Heart left ventricle (tissue), 16 donors: ENCODE measurements around the gene CYB561. TPM values are rescaled to one million over a fixed set of nuclear protein-coding genes. Genes with fewer than 3 reads are reported as not detected.

Experiments used
- ATAC-seq, 4 donors: fragments of 200-7000 bp; cut with Tn5 transposase; one replicate each; pipeline ENCODE4 v1.9.1; 2020 to 2022; ENCODE audit warnings: moderate library complexity in 4 of 4, mild to moderate bottlenecking in 3 of 4, moderate number of reproducible peaks in 1 of 4
- DNase-seq, 5 donors: peaks; one replicate each; pipeline ENCODE4 v3.0.0-alpha.2; 2020
- H3K27ac ChIP-seq, 12 donors: fragments of 200-600 bp; sonication (generic) in 4 of 12; one replicate each; pipeline versions ENCODE4 v1.5.0 to v1.8.0; 2016 to 2022; ENCODE audit warnings: mild to moderate bottlenecking in 2 of 12
- H3K27me3 ChIP-seq, 9 donors: fragments of 200-600 bp; sonication (generic) in 2 of 9; one replicate each; pipeline versions ENCODE4 v1.5.1 to v1.8.0; 2016 to 2022; ENCODE audit warnings: mild to moderate bottlenecking in 3 of 9
- H3K36me3 ChIP-seq, 9 donors: fragments of 200-600 bp; sonication (generic) in 2 of 9; one replicate each; pipeline versions ENCODE4 v1.5.0 to v1.8.0; 2018 to 2022; ENCODE audit warnings: mild to moderate bottlenecking in 2 of 9
- H3K4me1 ChIP-seq, 12 donors: fragments of 200-600 bp; sonication (generic) in 4 of 12; one replicate each; pipeline versions ENCODE4 v1.5.0 to v1.8.0; 2016 to 2022; ENCODE audit warnings: mild to moderate bottlenecking in 3 of 12
- H3K4me3 ChIP-seq, 12 donors: fragments of 200-600 bp; sonication (generic) in 4 of 12; one replicate each; pipeline versions ENCODE4 v1.5.0 to v1.8.0; 2017 to 2022; ENCODE audit warnings: mild to moderate bottlenecking in 9 of 12, moderate library complexity in 4 of 12
- H3K9me3 ChIP-seq, 12 donors: fragments of 200-600 bp; sonication (generic) in 4 of 12; one replicate each; pipeline versions ENCODE4 v1.5.0 to v1.8.0; 2016 to 2022; ENCODE audit warnings: mild to moderate bottlenecking in 1 of 12
- POLR2A ChIP-seq, 2 donors: fragments of 450-650 bp; IDR thresholded peaks; one replicate each; pipeline ENCODE4 v1.6.1; 2017; ENCODE audit warnings: antibody characterized with exemption in 2 of 2, mild to moderate bottlenecking in 2 of 2, moderate library complexity in 2 of 2
- WGBS, 4 donors: extraction: QIAGEN DNeasy Blood & Tissue Kit in 2 of 4; methylation state at CpG; one replicate each; pipeline versions ENCODE4 v1.1.5 to v1.1.7; 2013 to 2018; 5-methylcytosine and 5-hydroxymethylcytosine counted together
- intact Hi-C, 10 donors: fragments of 100-400 bp; cut with DNase I; formaldehyde crosslinking; loops; one replicate each; pipeline versions ENCODE4 v1.11.1 to v1.14.2; 2022
- polyA plus RNA-seq, 2 donors: library from polyadenylated mRNA; stranded (reverse); fragments of 200-250 nt; gene quantifications; one replicate each; pipeline ENCODE4 v1.2.3, GENCODE V29; 2013
- total RNA-seq, 9 donors: library from RNA; depleted of rRNA in 2 of 9; stranded (reverse); fragments of >200 nt in 2 of 9; fragmentation: NEBNext Ultra II Directional in 3 of 9; extraction: Animal tissue kit (Norgen Biotek cat#: 25700) in 3 of 9; gene quantifications; one replicate each; pipeline versions ENCODE4 v1.1.0 to v1.2.4, GENCODE V29; 2016 to 2023
- TF ChIP-seq, protein P1 (sequence below), 12 donors: fragments of 200-600 bp; sonication (generic) in 4 of 12; IDR thresholded peaks; one replicate each; pipeline versions ENCODE4 v1.5.0 to v1.8.0; 2018 to 2022; ENCODE audit warnings: antibody characterized with exemption in 12 of 12, mild to moderate bottlenecking in 5 of 12
- donor health status: ischemic (EF 13 %, LVEDD 7.1; RV severe dilation, severe dysfunction).
- donor health status: healthy with polysubstance abuse.
- donor health status: DM: no; HTN: yes; CAD: no.
- donor health status: DM: no; HTN: no; CAD: no.
- donor health status: ischemic (EF 25% LVEDD 6.9; RV normal size, moderate dysfunction).
- donor health status: ischemic (EF 25% LVEDD 5.7; RV mildly dilated, moderate dysfunction).
- donor health status: healthy.
- donor health status: DM: yes; HTN: yes; CAD: no.
- donor health status: ischemic (EF 35%, LVEDD 5.7; RV mildly dilated, moderate dysfunction).
- donor health status: nonischemic (EF 11% LVEDD 7.7; RV severe dilation, severe dysfunction).
- donor health status: DM: yes; HTN: yes; CAD: no.
- donor health status: PGD.
- donor health status: ischemic (EF 29% LVEDD 5.4; RV normal size, mild dysfunction).
- donor health status: nonischemic (EF 23%, LVEDD 6.1; RV moderate dilation, normal function).

The CYB561 gene
- total and polyA plus RNA-seq, 11 donors = 4.8 to 19.2 (median 8.6) TPM

DNA sequence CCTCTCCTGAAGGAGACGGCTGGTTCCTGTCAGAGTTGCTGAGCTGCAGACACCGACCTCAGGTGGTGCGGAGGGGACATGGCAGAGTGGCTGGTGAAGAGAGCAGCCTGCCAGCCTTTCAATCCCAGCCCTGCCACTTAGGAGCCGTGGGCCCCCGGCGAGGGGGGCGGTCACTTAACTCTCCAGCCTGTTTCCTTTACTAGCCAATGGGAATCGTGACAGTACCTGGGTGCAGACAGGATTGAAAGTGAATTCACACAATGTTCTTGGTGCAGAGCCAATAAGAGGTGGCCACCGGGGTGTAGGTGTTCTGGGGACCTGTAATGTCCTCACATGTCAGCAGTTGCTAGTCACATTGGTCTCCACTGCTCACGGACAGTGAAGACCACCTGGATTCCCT is 44.2 kb upstream of the CYB561 start:
- ATAC-seq = no peak
- no peaks in the 10 kb centered on the region for H3K27me3 ChIP-seq
- no peaks in the 10 kb centered on the region for H3K4me1 ChIP-seq
- DNase-seq = peak in 1 of 5 donors; percentile 23
- H3K9me3 ChIP-seq = no peaks in the 10 kb centered on the region
- peaks cover 0 to 17% (median 0%) of the 10 kb centered on the region in 9 donors for H3K36me3 ChIP-seq
- no peak for TF ChIP-seq POLR2A (IDR thresholded peaks at IDR 0.05)
- TF ChIP-seq, protein P1, sequence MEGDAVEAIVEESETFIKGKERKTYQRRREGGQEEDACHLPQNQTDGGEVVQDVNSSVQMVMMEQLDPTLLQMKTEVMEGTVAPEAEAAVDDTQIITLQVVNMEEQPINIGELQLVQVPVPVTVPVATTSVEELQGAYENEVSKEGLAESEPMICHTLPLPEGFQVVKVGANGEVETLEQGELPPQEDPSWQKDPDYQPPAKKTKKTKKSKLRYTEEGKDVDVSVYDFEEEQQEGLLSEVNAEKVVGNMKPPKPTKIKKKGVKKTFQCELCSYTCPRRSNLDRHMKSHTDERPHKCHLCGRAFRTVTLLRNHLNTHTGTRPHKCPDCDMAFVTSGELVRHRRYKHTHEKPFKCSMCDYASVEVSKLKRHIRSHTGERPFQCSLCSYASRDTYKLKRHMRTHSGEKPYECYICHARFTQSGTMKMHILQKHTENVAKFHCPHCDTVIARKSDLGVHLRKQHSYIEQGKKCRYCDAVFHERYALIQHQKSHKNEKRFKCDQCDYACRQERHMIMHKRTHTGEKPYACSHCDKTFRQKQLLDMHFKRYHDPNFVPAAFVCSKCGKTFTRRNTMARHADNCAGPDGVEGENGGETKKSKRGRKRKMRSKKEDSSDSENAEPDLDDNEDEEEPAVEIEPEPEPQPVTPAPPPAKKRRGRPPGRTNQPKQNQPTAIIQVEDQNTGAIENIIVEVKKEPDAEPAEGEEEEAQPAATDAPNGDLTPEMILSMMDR (IDR thresholded peaks at IDR 0.05) = no peak
- intact Hi-C loops = no loop called here
- WGBS, 4 donors = 34 to 49% (median 46%) methylated on average over 8 to 10 of the region's 10 CpGs
- H3K4me3 ChIP-seq = no peak overlapping the region
- no peak overlapping the region for H3K27ac ChIP-seq

DNA sequence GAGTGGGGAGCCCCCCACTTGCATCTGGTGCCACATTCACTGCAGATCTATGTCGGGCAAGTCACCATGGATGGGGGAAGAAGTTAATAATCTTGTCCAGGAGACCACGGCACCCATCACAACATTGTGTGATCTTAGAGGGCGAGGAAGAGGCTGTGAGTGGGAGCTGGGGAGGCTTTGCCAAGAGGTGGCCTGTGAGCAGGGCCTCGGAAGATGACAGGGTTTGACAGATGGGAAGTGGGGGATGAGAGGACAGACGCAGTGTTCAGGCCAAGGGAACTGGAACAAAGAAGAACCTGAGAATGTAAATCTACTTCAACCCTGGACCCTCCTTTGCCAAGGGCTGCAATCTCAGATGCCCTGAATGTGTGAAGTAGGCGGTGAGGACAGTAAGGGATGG is 43.2 kb upstream of the CYB561 start:
- Histone ChIP-seq H3K9me3 (no peaks in the 10 kb centered on the region), H3K27ac (no peak overlapping the region), H3K4me1 (no peaks in the 10 kb centered on the region), H3K36me3 (peaks cover 0 to 13% (median 0%) of the 10 kb centered on the region in 9 donors), H3K27me3 (no peaks in the 10 kb centered on the region), H3K4me3 (no peak overlapping the region)
- ATAC-seq (no peak), DNase-seq (peak in 1 of 5 donors; percentile 15)
- 84 to 92% (median 88%) methylated on average over 6 of the region's 6 CpGs for WGBS, 4 donors
- TF ChIP-seq POLR2A (IDR thresholded peaks at IDR 0.05) = no peak
- TF ChIP-seq, protein P1 (IDR thresholded peaks at IDR 0.05) = no peak
- intact Hi-C loops = no loop called here

DNA sequence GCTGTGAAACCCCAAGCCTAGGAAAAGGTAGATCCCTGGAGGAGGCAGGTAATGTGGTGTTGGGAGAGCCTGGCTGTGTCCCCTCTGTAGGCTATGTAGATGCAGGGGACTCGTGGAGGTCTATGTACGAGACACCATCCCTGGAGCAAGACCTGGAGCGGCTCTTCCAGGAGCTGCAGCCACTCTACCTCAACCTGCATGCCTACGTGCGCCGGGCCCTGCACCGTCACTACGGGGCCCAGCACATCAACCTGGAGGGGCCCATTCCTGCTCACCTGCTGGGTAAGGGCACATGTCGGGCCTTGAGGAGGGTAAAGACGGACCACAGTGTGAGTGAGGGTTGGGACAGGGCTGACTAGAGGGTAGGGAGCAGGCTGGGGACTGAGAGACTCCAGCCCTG is 42.7 kb upstream of the CYB561 start:
- Histone ChIP-seq H3K27ac (no peak overlapping the region), H3K9me3 (no peaks in the 10 kb centered on the region), H3K27me3 (no peaks in the 10 kb centered on the region), H3K36me3 (peaks cover 0 to 12% (median 0%) of the 10 kb centered on the region in 9 donors), H3K4me3 (no peak overlapping the region), H3K4me1 (no peaks in the 10 kb centered on the region)
- 88 to 94% (median 93%) methylated on average over 9 to 10 of the region's 10 CpGs for WGBS, 4 donors
- TF ChIP-seq POLR2A (IDR thresholded peaks at IDR 0.05) = no peak
- TF ChIP-seq, protein P1 (IDR thresholded peaks at IDR 0.05) = no peak
- DNase-seq (peak in 1 of 5 donors; percentile 17), ATAC-seq (no peak)
- intact Hi-C loops = no loop called here

DNA sequence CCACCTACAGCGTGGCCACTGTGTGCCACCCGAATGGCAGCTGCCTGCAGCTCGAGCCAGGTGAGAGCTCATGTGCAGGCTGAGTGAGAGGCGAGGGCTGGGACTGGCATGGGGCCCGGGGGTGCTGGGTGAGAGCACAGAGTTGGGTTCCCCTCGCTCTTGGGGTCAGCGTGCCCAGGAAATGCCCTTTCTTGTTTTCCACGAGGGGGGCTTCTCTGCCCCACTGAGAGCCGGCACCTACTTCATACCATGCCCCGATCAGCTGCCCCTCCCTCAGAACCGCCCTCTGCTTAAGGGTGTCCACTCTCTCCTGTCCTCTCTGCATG is 40.9 kb upstream of the CYB561 start:
- Histone ChIP-seq H3K36me3 (peaks cover 0 to 22% (median 0%) of the 10 kb centered on the region in 9 donors), H3K27me3 (no peaks in the 10 kb centered on the region), H3K9me3 (no peaks in the 10 kb centered on the region), H3K4me3 (no peak overlapping the region), H3K27ac (no peak overlapping the region), H3K4me1 (peaks cover 0 to 6% (median 0%) of the 10 kb centered on the region in 12 donors)
- no peak for TF ChIP-seq POLR2A (IDR thresholded peaks at IDR 0.05)
- TF ChIP-seq, protein P1 (IDR thresholded peaks at IDR 0.05) = no peak
- ATAC-seq = no peak
- intact Hi-C loops = no loop called here
- peak in 1 of 5 donors; percentile 23 for DNase-seq
- WGBS, 4 donors = 85 to 90% (median 86%) methylated on average over 11 of the region's 11 CpGs
